HG02642 (cell line): ENCODE data around the gene TBC1D9B.

Source experiments
- ATAC-seq: cut with Tn5 transposase; IDR thresholded peaks from one replicate; pipeline ENCODE4 v1.9.1; 2021; ENCODE audit warnings: mild to moderate bottlenecking; ENCODE audit not compliant: unreplicated experiment, poor library complexity

TBC1D9B gene

DNA sequence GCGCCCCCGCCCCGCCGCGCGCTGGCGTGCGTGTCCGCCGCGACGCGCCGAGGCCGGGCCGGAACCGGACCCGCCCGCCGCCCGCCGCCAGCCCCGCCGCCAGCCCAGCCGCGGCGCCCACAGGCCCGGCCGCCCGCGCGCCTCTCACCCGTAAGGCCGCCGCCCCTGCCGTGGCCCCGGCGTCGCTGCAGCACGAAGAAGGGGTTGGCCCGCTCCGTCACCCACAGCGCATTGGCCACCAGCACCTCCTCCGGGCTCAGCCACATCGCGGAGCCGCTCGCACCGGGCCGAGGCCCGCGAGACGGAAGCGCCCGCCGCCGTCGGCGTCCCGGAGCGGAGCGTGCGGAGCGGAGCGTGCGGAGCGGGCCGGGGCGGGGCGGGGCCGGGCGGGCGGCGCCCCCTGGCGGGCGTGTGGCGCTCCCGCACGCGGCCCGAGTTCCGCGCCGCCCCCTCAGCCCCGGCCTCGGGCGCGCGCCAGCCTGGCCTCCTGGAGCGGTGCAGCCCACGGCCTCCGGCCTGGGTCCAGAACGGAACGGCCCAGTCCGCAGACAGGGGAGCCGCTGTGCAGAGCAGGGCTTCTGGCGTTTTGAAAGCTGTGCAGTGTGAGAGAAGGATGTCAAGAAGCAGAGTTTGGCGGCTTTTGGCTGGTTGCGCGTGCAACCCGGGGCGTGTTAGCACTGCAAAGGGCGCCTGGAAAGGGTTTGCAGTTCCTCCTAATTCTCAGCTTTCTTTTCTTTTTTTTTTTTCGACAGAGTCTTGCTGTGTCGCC, at the start of gene TBC1D9B:
Gene TBC1D9B (minus strand): TSS at position 342 of the 769 bp plus-strand sequence. CDS start 76 bp downstream, at position 266.
- peak; percentile 81 for ATAC-seq

DNA sequence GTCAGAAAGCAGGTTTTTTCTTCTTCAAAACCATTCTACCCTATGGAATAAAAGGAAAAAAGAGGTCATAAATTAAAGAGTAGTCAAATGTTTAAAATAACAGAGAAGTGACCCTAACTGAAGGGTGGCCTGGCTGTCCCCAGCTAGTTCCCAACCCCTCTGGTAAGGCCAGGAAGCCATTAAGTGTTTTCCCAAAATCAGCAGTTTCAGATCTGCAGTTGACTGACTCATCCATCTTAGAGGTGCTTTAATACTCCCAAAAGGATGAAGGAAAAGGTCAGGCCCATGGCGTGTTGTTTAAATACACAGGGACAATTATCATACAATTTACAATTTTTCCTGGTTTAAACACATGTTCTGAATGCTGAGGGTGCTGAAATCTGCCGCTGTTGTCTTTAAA, 47.9 kb upstream of the TBC1D9B start:
- no peak for ATAC-seq

DNA sequence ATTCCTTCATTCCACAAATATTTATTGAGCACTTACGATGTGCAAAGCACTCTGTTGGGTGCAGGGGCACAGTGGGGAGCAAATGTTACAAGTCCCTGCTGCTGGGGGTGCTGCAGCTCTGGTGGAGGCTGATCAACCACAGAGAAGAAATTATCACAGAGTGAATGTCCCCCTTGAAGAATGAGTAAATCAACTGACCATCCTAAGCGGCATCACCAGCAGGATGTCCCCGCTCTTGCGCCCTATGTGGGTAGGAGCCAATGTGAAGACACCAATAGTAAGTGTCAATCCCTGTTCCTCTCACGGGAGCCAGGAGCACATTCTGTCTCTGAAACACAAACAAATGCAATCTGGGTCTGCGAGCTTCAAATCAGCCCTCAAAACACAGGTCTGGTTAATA, 47.4 kb upstream of the TBC1D9B start:
- no peak for ATAC-seq

DNA sequence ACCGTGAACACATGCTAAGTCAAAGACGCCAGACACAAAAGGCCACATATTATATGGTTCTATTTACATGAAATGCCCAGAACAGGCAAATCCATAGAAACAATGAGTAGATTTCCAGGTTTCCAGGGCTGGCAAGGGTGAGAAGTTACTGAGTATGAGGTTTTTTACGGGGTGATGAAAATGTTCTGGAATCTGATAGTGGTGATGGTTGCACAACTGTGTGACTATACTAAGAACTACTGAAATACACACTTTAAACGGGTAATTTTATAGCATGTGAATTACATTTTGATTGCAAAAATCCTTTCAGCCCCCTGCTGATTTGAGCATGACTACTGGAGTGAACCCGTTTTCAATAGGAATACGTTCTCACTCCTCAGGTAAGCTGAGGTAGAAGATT, 46.7 kb upstream of the TBC1D9B start:
- no peak for ATAC-seq

DNA sequence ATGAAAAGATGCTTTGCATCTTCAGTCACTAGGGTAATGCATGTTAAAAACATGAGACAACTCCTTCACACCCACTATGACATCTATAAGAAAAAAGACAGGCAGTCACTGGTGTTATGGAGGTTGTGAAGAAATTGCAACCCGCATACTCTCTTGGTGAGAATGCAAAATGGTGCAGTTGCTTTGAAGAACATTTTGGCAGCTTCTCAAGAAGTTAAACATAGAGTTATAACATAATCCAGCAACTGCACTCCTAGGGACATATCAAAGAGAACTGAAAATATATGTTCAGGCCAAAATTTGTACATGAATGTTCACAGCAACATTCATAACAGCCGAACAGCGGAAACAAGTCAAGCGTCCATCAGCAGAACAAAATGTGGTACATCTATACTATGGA, 46.3 kb upstream of the TBC1D9B start:
- ATAC-seq = no peak

DNA sequence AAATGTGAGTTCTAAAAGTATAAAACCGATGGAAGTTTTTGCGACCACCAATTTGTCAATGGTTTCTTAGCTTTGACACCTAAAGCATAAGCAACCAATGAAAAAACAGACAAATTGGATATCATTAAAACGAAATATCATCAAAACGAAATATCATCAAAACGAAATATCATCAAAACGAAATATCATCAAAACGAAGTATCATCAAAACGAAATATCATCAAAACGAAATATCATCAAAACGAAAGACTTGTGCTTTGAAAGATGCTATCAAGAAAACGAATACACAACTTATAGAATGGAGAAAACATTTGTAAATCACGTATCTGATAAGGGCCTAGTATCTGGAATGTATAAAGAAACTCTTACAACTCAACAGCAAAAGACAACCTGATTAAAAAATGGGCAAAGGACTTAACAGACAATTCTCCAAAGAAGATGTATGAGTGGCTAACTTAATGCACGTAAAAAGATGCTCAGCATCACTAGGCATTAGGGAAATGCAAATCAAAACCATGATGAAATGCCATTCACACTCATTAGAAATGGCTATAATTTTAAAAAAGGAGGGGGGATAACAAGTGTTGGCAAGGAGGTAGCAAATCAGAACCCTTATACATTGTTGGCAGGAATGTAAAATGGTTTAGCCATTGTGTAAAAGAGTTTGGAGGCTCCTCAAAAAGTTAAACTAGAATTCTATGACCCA, 29.4 kb upstream of the TBC1D9B start:
- ATAC-seq = no peak

DNA sequence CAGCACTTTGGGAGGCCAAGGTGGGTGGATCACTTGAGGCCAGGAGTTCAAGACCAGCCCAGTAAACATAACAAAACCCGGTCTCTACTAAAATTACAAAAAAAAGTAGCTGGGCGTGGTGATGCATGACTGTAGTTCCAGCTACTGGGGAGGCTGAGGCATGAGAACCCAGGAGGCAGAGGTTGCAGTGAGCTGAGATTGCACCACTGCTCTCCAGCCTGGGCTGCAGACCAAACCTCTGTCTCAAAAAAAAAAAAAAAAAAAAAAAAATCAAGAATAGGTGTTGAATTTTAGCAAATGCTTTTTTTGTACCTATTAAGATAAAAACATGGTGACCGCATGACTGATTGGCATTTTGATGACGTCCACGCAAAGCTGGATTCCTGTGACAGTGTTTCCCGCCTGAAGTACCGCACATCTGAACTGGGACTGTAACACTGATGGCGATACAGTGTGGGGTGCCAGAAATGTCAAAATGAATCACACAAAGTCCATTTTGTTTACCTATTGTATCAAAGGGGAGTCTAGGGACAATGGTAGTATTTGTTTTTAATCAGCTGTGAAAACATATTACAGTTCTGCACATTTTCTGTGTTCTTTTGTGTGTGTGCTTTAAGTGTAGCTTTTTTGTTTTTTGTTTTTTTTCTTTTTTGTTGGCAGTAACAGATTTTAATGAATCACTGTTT, 23.2 kb upstream of the TBC1D9B start:
- ATAC-seq = no peak

DNA sequence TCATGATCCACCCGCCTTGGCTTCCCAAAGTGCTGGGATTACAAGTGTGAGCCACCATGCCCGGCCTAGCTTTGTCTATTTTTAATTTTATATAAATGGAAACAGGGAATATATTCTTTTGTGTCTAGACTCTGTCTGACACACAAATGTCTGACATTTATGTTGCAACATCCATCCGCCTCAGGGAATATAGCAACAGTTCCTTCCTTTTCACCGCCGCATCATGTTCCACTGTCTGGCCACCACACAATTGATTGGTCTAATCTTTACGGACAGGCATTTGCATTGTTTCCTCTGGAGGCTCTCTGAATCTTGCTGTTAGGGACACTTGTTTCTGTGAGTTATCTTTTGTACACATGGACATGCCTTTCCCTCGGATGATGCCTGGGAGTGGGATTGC, 20.1 kb upstream of the TBC1D9B start:
- no peak for ATAC-seq

DNA sequence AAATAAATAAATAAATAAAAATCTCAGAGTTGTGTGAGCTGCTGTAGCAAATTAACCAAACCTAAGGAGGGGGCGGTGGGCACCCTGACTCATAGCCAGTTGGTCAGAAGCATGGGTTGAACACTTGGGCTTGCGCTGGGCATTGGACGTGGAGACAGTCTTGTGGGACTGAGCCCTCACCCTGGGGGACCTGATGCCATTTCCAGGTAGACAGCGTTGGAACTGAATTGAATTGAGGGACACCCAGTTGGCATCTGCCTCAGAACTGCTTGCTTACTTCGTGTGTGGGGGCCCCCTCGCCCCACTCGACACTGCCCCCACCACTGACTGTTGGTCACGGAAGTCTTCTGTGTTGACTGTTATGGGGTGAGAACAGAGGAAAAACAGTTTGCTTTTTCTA, 19.0 kb upstream of the TBC1D9B start:
- ATAC-seq = no peak

DNA sequence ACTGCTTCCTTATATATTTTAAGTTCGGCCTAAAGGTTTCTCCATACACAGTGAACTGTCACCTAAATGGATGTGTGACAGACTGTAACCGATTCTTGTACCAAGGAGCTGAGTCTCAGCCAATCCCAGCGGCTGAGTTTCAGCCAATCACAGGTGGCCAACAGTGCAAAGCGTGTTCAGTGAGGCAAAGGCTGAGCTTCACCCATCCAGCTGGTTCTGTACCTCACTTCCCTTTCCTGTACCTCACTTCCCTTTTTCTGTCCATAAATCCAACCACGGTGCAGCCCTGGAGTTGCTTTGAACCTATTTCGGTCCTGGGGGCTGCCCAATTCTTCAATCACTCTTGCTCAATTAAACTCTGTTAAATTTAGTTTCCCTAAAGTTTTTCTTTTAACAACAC, 15.7 kb upstream of the TBC1D9B start:
- ATAC-seq = no peak

DNA sequence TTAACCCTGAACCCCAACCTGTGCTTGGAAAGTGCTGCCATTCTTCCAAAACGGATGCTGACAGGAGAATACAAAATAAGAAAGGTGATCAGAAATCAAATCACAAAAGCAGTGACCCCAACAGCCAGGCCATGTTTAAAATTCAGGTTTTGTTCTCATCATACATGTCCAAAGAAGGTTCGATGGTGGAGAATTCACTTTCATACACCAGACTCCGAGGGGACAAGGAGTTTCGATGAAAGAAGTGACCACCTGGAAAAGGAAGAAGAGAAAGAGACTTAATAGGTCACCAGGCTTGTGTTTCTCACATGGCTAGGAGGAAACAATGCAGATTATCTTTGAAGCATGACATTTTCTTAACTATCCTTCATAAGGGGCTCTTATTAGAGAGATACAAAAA, 12.5 kb upstream of the TBC1D9B start:
- ATAC-seq = no peak

DNA sequence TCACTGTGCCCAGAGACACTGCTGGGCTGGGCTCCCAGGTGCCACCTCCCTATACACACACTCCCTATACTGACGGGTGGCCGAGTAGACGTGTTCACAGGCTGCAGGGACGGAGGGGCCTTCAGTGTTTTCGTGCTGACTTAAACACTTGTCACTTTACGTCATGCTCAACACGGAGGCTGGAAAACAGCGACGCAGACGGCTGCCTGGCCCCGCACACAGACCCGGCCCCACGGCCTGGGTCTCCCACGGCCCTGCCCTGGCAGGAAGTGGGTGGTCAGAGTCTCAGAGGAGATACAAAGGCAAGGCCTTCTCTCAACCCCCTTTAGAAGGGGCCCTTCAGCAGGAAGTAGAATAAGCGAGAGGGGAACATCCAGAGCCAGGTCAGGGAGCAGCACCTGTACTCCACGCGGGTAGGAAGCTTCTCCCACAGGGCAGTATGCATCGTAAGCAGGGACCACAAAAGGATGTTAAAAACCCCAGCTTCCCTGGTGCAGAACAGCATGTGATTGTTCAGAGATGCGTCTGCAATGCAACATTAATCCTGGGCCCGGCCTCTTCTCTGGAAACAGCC, 11.9 kb upstream of the TBC1D9B start:
- ATAC-seq = no peak

DNA sequence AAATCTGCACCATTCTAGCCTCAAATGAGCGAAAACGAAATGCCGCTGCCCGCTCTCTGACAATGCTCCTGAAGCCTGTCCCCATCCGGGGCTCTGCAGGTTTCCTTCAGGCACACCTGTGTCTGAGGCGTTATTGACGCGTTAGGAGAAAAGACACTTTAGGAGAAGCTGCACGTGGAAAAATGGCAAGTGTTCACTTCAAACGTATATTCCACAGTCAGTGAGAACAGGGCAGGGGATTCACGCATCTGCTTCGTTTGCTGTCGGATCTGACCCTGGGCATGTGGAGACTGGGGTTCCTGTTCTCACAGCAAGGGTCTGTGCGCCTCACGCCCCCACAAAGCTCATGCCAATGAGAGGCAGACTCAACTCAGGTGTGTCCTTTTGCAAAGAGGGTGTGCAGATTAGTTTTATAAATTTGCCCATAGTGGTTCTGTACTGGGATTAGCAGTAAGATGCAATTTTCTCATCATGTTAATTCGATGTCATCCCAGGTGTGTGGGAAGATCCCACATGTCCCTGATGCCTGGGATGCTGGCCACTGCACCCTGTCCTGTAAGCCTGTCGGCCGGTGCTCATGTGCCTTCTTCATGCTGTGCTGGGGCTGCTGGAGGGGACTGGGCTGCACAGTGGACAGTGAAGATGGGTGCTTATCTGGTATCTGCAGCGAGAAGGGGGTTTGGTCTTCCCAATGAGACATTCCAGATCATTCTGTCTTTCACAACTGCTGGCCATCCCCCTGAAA, 11.2 kb upstream of the TBC1D9B start:
- ATAC-seq = no peak

DNA sequence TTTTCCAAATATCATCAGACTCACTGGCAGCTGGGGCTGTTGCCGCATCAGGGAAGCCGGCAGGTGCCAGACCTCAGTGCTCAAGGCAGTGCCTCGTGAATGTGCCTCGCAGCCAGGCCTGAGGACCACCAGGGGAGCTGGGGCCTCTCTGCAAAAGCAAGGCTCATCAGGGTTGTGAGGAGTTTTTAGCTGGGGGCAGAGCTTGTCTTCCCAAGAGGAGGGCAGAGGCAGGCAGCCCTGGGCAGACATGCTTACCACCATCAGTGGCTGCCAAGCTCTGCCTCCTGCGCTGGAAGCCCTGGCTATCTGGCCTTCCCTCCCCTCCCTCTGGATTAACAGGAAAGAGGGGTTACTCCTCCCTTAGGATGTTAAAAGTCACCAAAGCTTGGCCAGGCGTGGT, 8.8 kb upstream of the TBC1D9B start:
- ATAC-seq = no peak

DNA sequence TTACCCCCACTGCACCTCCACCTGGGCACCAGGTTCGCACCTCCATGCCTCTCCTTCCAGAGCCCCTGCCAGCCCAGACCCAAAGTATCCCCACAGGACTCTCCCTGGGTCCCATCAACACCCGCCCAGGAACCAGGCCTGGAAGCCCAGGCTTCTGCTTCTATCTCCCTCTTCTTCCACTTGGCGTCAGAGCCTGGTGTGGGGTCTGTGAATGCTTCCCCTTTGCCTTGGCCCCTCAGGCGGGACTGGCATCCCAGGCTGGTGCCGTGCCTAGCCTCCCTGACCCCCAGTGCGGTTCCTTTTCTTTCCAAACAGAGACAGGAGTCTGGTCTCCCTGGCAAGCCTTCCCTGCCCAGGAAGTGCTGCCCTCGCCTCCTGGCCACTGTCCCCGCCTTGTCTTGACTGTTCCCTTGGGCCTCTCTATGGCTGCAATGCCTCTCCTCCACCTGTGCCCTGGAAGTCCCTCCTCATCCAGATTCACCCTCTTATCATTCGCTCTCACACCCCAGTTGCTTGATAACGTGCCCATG, 7.8 kb upstream of the TBC1D9B start:
- no peak for ATAC-seq

DNA sequence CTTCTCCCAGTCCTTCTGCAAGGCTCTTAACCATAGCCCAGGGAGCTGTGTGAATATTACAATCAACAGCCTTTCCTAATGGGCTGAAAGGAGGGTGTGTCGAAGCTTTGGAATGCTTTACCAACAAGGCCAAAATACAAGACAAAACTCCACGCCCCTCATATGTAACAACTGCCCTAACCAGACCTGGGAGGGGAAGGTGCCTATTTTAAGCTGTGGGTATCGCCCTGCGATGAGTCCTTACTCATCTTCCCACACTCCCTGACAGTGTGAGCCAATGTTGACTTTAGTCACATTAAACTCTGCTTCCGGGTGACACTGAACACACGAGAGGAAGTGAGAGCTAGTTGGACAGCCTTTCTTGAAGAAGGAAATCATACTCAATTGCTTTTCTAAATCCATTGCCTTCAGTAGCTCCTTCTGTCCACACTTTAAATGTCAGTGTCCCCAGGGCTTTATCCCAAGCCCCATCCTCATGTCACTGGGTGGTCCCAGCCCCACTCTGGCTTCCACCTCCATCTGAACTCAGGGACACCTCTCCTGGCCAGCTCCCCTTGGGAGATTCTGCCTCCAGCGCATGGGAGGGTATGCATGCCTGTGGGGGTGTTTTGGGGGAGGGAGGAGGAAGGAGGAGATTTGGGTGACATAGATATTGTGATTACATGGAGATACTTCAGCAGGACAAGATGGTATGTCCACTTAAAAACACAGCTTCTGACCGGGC, 6.5 kb upstream of the TBC1D9B start:
- ATAC-seq = no peak

DNA sequence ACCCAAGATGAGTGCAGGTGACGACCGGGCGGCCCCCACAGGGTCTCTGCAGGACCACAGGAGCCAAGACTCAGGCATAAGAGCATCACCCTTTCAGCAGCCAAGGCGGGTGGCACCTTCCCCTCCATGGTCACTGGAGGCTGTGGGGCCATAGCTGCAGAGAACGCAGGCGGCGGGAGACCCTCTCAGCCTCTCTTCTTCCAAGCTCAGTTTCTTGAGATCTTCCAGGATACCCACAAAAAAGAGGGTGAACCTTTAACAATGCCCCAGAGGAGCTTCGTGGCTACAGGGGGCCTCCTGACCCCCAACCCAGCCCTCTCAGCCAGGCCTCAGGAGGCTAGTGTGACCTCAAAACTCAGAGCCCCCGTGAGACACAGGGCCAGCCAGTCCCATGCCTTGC, 5.8 kb upstream of the TBC1D9B start:
- no peak for ATAC-seq

DNA sequence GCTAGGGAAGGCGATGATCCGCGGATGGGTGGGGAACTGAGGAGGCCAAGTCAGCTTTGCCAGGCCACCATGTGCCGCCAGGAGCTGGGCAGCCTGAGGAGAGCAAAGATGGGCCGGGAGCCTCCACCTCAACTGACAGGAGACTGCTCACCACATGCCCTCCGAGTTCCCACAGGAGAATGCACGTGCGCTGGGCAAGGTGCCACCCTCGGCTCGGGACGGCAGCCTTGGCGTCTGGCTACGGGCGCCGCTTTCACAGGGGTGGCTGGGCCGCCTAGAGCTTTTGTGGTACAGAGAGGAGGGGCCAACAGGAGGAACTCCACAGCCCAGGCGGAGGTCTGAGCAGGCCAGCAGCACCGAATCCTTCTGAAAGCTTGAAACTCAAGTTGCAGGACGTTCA, 5.3 kb upstream of the TBC1D9B start:
- ATAC-seq = no peak

DNA sequence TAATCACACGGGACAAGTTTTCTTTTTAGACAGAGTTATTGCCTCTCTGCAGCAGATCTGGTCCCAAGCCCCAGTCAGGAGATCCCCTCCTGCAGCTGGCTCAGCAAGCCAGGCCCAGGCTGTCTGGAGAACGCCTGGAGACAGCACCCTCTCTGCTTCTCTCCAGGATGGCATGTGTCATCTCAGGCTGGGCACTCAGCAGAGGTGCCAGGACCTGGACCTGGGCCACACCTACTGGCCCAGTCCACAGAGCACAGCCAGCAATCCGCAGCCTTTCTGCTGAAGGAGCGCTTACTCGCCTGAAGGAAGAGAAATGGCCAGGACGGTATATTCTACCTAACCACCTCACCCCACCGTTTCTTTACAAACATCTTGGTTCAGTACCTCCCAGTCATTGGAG, 4.7 kb upstream of the TBC1D9B start:
- ATAC-seq = no peak

DNA sequence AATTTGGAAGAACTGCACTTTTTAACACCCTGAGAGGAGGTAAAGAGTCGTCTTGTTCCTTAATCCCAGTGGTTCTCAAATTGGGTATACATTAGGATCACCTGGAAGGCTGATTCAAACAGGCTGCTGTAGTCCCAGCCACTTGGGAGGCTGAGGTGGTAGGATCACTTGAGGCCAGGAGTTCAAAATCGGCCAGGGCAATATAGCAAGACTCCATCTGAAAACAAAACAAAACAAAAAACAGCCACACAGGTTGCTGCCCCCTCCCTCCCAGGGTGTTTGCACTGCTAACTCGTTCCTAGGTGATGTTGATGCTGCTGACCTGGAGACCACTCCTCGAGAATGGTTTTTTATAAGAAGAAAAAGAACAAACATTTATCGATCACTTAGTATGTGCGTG, 1.5 kb upstream of the TBC1D9B start:
- no peak for ATAC-seq
